ENCODE measurements around the gene INSM1. TPM values are rescaled to one million over a fixed set of nuclear protein-coding genes. Genes with fewer than 3 reads are reported as not detected.

The INSM1 gene
- total and polyA plus RNA-seq, 2 experiments from 2014 or later, result 0.55 to 1.2 TPM

GRCh38 chr20:20391766-20392165 is 23.9 kb downstream of the INSM1 start:
- H3K27ac ChIP-seq (ENCODE audit: low read depth), result no peak overlapping the region
- no peak overlapping the region for H3K4me3 ChIP-seq
- ATAC-seq (no peak), DNase-seq (ENCODE audit: low spot score) (no peak)
- no peaks in the 10 kb centered on the region for H3F3A ChIP-seq (replicated peaks; ENCODE audit: low read depth)
- H3K27me3 ChIP-seq (ENCODE audit: insufficient read depth), result no peaks in the 10 kb centered on the region
- H3K9me2 ChIP-seq (ENCODE audit: insufficient read depth), result no peaks in the 10 kb centered on the region
- no peaks in the 10 kb centered on the region for H3K4me1 ChIP-seq (ENCODE audit: insufficient read depth)
- Mint-ChIP-seq H3K27me3 (ENCODE audit: insufficient read depth, low read depth, poor library complexity) (peaks cover 4% of the 10 kb centered on the region), H3K4me3 (no peak overlapping the region), H3K9me3 (no peaks in the 10 kb centered on the region), H3K36me3 (ENCODE audit: low read depth) (no peaks in the 10 kb centered on the region; the same call in 2 of the 3 replicates), H3K27ac (no peak overlapping the region; the same call in 1 of the 2 replicates), H3K4me1 (peaks cover 23% of the 10 kb centered on the region)
- H3K79me2 ChIP-seq (replicated peaks; ENCODE audit: insufficient read depth), result no peaks in the 10 kb centered on the region
- no peak overlapping the region for H3K4me2 ChIP-seq
- TF ChIP-seq ZNF331 (CRISPR knock-in tag; IDR thresholded peaks at IDR 0.05; ENCODE audit: low read depth), result no peak
- TF ChIP-seq CTCF (conservative IDR thresholded peaks at IDR 0.05; ENCODE audit: low read depth in 2 of 2), result no peak
- no peak for TF ChIP-seq EZH2phosphoT487 (IDR thresholded peaks at IDR 0.05; ENCODE audit: unreplicated experiment)
- no peak for TF ChIP-seq ETS1 (IDR thresholded peaks at IDR 0.05)
- TF ChIP-seq JUNB (IDR thresholded peaks at IDR 0.05; ENCODE audit: unreplicated experiment), result no peak
- TF ChIP-seq REST (IDR thresholded peaks at IDR 0.05; ENCODE audit: unreplicated experiment), result no peak
- TF ChIP-seq EZH2 (IDR thresholded peaks at IDR 0.05; ENCODE audit: low read depth, unreplicated experiment), result no peak
- TF ChIP-seq STAT1 (IDR thresholded peaks at IDR 0.05; ENCODE audit: unreplicated experiment), result no peak
- TF ChIP-seq ZNF114 (CRISPR knock-in tag; IDR thresholded peaks at IDR 0.05), result no peak
- TF ChIP-seq, protein P1, sequence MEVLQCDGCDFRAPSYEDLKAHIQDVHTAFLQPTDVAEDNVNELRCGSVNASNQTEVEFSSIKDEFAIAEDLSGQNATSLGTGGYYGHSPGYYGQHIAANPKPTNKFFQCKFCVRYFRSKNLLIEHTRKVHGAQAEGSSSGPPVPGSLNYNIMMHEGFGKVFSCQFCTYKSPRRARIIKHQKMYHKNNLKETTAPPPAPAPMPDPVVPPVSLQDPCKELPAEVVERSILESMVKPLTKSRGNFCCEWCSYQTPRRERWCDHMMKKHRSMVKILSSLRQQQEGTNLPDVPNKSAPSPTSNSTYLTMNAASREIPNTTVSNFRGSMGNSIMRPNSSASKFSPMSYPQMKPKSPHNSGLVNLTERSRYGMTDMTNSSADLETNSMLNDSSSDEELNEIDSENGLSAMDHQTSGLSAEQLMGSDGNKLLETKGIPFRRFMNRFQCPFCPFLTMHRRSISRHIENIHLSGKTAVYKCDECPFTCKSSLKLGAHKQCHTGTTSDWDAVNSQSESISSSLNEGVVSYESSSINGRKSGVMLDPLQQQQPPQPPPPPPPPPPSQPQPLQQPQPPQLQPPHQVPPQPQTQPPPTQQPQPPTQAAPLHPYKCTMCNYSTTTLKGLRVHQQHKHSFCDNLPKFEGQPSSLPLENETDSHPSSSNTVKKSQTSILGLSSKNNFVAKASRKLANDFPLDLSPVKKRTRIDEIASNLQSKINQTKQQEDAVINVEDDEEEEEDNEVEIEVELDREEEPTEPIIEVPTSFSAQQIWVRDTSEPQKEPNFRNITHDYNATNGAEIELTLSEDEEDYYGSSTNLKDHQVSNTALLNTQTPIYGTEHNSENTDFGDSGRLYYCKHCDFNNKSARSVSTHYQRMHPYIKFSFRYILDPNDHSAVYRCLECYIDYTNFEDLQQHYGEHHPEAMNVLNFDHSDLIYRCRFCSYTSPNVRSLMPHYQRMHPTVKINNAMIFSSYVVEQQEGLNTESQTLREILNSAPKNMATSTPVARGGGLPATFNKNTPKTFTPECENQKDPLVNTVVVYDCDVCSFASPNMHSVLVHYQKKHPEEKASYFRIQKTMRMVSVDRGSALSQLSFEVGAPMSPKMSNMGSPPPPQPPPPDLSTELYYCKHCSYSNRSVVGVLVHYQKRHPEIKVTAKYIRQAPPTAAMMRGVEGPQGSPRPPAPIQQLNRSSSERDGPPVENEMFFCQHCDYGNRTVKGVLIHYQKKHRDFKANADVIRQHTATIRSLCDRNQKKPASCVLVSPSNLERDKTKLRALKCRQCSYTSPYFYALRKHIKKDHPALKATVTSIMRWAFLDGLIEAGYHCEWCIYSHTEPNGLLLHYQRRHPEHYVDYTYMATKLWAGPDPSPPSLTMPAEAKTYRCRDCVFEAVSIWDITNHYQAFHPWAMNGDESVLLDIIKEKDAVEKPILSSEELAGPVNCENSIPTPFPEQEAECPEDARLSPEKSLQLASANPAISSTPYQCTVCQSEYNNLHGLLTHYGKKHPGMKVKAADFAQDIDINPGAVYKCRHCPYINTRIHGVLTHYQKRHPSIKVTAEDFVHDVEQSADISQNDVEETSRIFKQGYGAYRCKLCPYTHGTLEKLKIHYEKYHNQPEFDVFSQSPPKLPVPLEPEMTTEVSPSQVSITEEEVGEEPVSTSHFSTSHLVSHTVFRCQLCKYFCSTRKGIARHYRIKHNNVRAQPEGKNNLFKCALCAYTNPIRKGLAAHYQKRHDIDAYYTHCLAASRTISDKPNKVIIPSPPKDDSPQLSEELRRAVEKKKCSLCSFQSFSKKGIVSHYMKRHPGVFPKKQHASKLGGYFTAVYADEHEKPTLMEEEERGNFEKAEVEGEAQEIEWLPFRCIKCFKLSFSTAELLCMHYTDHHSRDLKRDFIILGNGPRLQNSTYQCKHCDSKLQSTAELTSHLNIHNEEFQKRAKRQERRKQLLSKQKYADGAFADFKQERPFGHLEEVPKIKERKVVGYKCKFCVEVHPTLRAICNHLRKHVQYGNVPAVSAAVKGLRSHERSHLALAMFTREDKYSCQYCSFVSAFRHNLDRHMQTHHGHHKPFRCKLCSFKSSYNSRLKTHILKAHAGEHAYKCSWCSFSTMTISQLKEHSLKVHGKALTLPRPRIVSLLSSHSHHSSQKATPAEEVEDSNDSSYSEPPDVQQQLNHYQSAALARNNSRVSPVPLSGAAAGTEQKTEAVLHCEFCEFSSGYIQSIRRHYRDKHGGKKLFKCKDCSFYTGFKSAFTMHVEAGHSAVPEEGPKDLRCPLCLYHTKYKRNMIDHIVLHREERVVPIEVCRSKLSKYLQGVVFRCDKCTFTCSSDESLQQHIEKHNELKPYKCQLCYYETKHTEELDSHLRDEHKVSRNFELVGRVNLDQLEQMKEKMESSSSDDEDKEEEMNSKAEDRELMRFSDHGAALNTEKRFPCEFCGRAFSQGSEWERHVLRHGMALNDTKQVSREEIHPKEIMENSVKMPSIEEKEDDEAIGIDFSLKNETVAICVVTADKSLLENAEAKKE (CRISPR knock-in tag; IDR thresholded peaks at IDR 0.05), result no peak
- TF ChIP-seq CREB1 (CRISPR knock-in tag; IDR thresholded peaks at IDR 0.05; ENCODE audit: low read depth), result no peak
- TF ChIP-seq POLR2AphosphoS5 (IDR thresholded peaks at IDR 0.05; ENCODE audit: low read depth), result no peak
- H4K20me1 ChIP-seq (replicated peaks; ENCODE audit: insufficient read depth), result no peaks in the 10 kb centered on the region
- H2AFZ ChIP-seq, result no peak overlapping the region
- H3K36me3 ChIP-seq (ENCODE audit: insufficient read depth), result no peaks in the 10 kb centered on the region

All from GM23338 (cell line).